B cell (primary cell): Measurements from ENCODE around the gene ZEB1. TPM values are rescaled to one million over a fixed set of nuclear protein-coding genes. Genes with fewer than 3 reads are reported as not detected.

Experiments used
- ATAC-seq: fragments of 200-7000 bp; cut with Tn5 transposase; one replicate; pipeline ENCODE4 v1.10.0; 2021; ENCODE audit warnings: low read depth, mild to moderate bottlenecking, moderate number of reproducible peaks, moderate library complexity
- CTCF ChIA-PET: fragments of 350-600 bp; sonication (Branson Sonifier 250); formaldehyde crosslinking; loops from one replicate; lab custom pipeline; 2021; ENCODE audit warnings: antibody characterized with exemption, inconsistent platforms; lab: Charles Lee
- POLR2A ChIA-PET: fragments of 350-600 bp; sonication (Branson Sonifier 250); formaldehyde crosslinking; loops from one replicate; lab custom pipeline; 2021; ENCODE audit warnings: antibody characterized with exemption; lab: Charles Lee
- DNase-seq: peaks from one replicate; pipeline ENCODE4 v3.0.0; 2013
- H2AFZ ChIP-seq: 2 replicates; pipeline ENCODE4 v1.6.1; 2012; ENCODE audit warnings: mild to moderate bottlenecking, low read depth, low read length; ENCODE audit not compliant: insufficient read depth, poor library complexity, severe bottlenecking
- H3K27ac ChIP-seq, 2 donors: 1 replicate in 1 of 2; 2 replicates in 1 of 2; pipeline ENCODE4 v1.5.1; 2012 to 2013; ENCODE audit warnings: low read length in 2 of 2, mild to moderate bottlenecking in 2 of 2, moderate library complexity in 1 of 2
- H3K27me3 ChIP-seq, 4 experiments: fragments of 200-600 bp in 1 of 4; sonication (generic) in 1 of 4; replicated peaks in 1 of 4; 1 replicate in 2 of 4; 2 replicates in 2 of 4; pipeline versions ENCODE4 v1.6.1 to v1.7.0; 2013 to 2016; ENCODE audit warnings: low read length in 3 of 4, mild to moderate bottlenecking in 2 of 4, mixed read lengths in 1 of 4, moderate library complexity in 1 of 4; ENCODE audit not compliant: insufficient read depth in 4 of 4, control insufficient read depth in 3 of 4; ENCODE audit errors: control extremely low read depth in 1 of 4
- H3K36me3 ChIP-seq, 2 experiments: replicated peaks in 1 of 2; 1 replicate in 1 of 2; 2 replicates in 1 of 2; pipeline versions ENCODE4 v1.6.1 to v1.7.1; 2013; ENCODE audit warnings: low read length in 1 of 2; ENCODE audit not compliant: insufficient read depth in 2 of 2, control insufficient read depth in 1 of 2; ENCODE audit errors: control extremely low read depth in 1 of 2, extremely low read depth in 1 of 2
- H3K4me1 ChIP-seq, 2 donors: fragments of 200-600 bp in 1 of 2; sonication (generic) in 1 of 2; 1 replicate in 1 of 2; 2 replicates in 1 of 2; pipeline versions ENCODE4 v1.5.1 to v1.6.1; 2013 to 2017; ENCODE audit warnings: low read length in 2 of 2; ENCODE audit not compliant: control insufficient read depth in 2 of 2, insufficient read depth in 2 of 2
- H3K4me2 ChIP-seq: replicated peaks from 2 replicates; pipeline ENCODE3; 2012; ENCODE audit warnings: mild to moderate bottlenecking, low read depth, low read length; ENCODE audit not compliant: poor library complexity, severe bottlenecking
- H3K4me3 ChIP-seq, 5 experiments: fragments of 200-600 bp in 1 of 5; sonication (generic) in 1 of 5; 1 replicate in 3 of 5; 2 replicates in 2 of 5; pipeline versions ENCODE4 v1.5.1 to v1.7.0; 2011 to 2016; ENCODE audit warnings: low read length in 4 of 5, mild to moderate bottlenecking in 4 of 5, low read depth in 2 of 5, control low read depth in 1 of 5, moderate library complexity in 1 of 5; ENCODE audit not compliant: insufficient read depth in 1 of 5; ENCODE audit errors: control extremely low read depth in 1 of 5, extremely low read depth in 1 of 5
- H3K79me2 ChIP-seq: fragments of 200-600 bp; sonication (generic); one replicate; pipeline ENCODE4 v1.6.0; 2016; ENCODE audit warnings: low read length; ENCODE audit not compliant: control insufficient read depth, insufficient read depth
- H3K9ac ChIP-seq: fragments of 200-600 bp; sonication (generic); 2 replicates; pipeline ENCODE4 v1.6.1; 2017; ENCODE audit warnings: mild to moderate bottlenecking, low read length, moderate library complexity
- H3K9me3 ChIP-seq, 3 donors: one replicate each; pipeline versions ENCODE4 v1.6.1 to v1.7.1; 2013; ENCODE audit warnings: low read length in 2 of 3; ENCODE audit not compliant: control insufficient read depth in 2 of 3, insufficient read depth in 1 of 3; ENCODE audit errors: control extremely low read depth in 1 of 3
- H4K20me1 ChIP-seq: 2 replicates; pipeline ENCODE4 v1.6.0; 2012; ENCODE audit warnings: mild to moderate bottlenecking, low read length; ENCODE audit not compliant: insufficient read depth, control insufficient read depth, poor library complexity, severe bottlenecking
- H3K27ac Mint-ChIP-seq: one replicate; pipeline ENCODE4 v1.8.0; 2021; ENCODE audit warnings: mixed read lengths
- H3K27me3 Mint-ChIP-seq: one replicate; pipeline ENCODE4 v1.8.0; 2021; ENCODE audit warnings: mixed read lengths
- H3K4me1 Mint-ChIP-seq: one replicate; pipeline ENCODE4 v1.8.0; 2021; ENCODE audit warnings: mixed read lengths
- H3K4me3 Mint-ChIP-seq: one replicate; pipeline ENCODE4 v1.8.0; 2021; ENCODE audit warnings: mixed read lengths
- H3K9me3 Mint-ChIP-seq: one replicate; pipeline ENCODE4 v1.8.0; 2022; ENCODE audit warnings: mixed read lengths; ENCODE audit not compliant: insufficient read depth
- CTCF ChIP-seq: fragments of 200-600 bp; IDR thresholded peaks from one replicate; pipeline ENCODE4 v1.8.0; 2022; ENCODE audit warnings: antibody characterized with exemption, mild to moderate bottlenecking
- EZH2 ChIP-seq: IDR thresholded peaks from 2 replicates; pipeline ENCODE4 v1.6.1; 2012; ENCODE audit warnings: borderline replicate concordance, low read depth, mild to moderate bottlenecking, moderate library complexity, low read length; ENCODE audit not compliant: insufficient read depth, poor library complexity, severe bottlenecking
- WGBS: methylation state at CpG from one replicate; pipeline ENCODE4 v1.1.5; 2013; ENCODE audit warnings: missing lambda C conversion rate; ENCODE audit not compliant: insufficient coverage; 5-methylcytosine and 5-hydroxymethylcytosine counted together
- intact Hi-C: fragments of 100-400 bp; cut with micrococcal nuclease; formaldehyde crosslinking; loops from one replicate; pipeline ENCODE4 v1.10.0; 2022
- polyA plus RNA-seq: library from polyadenylated mRNA; depleted of rRNA; stranded (reverse); fragments of >200 nt; gene quantifications from 2 replicates; pipeline ENCODE4 v1.2.3, GENCODE V29; 2012
- total RNA-seq, 2 donors: library from RNA; stranded (reverse); fragments of 120-200 nt in 1 of 2; gene quantifications; 1 replicate in 1 of 2; 2 replicates in 1 of 2; pipeline versions ENCODE4 v1.2.3 to v1.2.4, GENCODE V29; 2013 to 2022

ZEB1 gene
- total and polyA plus RNA-seq, 2 donors (not counting 1 experiment from before 2014, with no cell fraction given) = 11.2 to 96.7 TPM

- CTCF ChIA-PET = no interaction called here
- H3K27ac ChIP-seq = no peak overlapping the region
- no peaks in the 10 kb centered on the region for H3K9me3 Mint-ChIP-seq
Observed at GRCh38 chr10:31343009-31343408, 24.0 kb downstream of the ZEB1 start.

DNA sequence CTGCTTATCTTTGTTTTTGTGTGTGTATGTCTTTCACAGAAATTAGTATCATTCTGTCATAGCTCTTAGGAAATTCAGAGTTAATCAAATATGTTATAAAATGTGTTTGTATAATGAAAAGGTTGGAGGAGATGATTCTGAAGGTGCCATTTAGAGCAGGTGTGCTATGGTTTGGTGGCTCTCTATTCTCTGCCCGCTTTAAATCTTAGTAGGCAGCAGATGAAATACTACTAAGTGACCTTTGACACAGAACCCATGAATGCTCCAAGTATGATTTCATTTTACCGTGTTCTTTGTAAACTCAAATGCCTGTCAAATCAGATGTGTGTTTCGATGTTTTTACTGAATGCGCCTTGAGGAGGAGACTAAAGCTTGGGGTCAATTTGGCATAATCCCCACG is 24.5 kb downstream of the ZEB1 start:
- WGBS = 93% methylated on average over 2 of the region's 5 CpGs
- Histone ChIP-seq H3K27ac (no peak overlapping the region), H3K4me3 (no peak overlapping the region), H3K36me3 (no peaks in the 10 kb centered on the region), H3K9ac (no peak overlapping the region), H3K27me3 (no peaks in the 10 kb centered on the region), H3K4me1 (peaks cover 10 to 25% of the 10 kb centered on the region in 2 donors), H3K4me2 (no peak overlapping the region), H3K9me3 (no peaks in the 10 kb centered on the region), H4K20me1 (peaks cover 54% of the 10 kb centered on the region), H2AFZ (no peak overlapping the region), H3K79me2 (peaks cover 96% of the 10 kb centered on the region)
- intact Hi-C loops = no loop called here
- DNase-seq (no peak), ATAC-seq (no peak)
- no peaks in the 10 kb centered on the region for H3K9me3 Mint-ChIP-seq
- TF ChIP-seq CTCF = no peak
- TF ChIP-seq EZH2 = no peak
- POLR2A ChIA-PET = no interaction called here
- CTCF ChIA-PET = no interaction called here
- H3K27ac Mint-ChIP-seq = no peak overlapping the region
- no peak overlapping the region for H3K4me3 Mint-ChIP-seq
- peaks cover 28% of the 10 kb centered on the region for H3K4me1 Mint-ChIP-seq
- H3K27me3 Mint-ChIP-seq = no peaks in the 10 kb centered on the region

More at GRCh38 chr10:31343009-31343408, 24.0 kb downstream of the ZEB1 start:
- Histone ChIP-seq H3K4me2 (no peak overlapping the region), H3K9me3 (no peaks in the 10 kb centered on the region), H3K4me1 (peaks cover 7 to 23% of the 10 kb centered on the region in 2 donors), H3K36me3 (no peaks in the 10 kb centered on the region), H4K20me1 (peaks cover 59% of the 10 kb centered on the region), H2AFZ (no peak overlapping the region), H3K9ac (no peak overlapping the region), H3K4me3 (no peak overlapping the region), H3K27me3 (no peaks in the 10 kb centered on the region), H3K79me2 (peaks cover 96% of the 10 kb centered on the region)
- intact Hi-C loops = no loop called here
- no peak for TF ChIP-seq EZH2
- no peak for TF ChIP-seq CTCF
- no peak overlapping the region for H3K4me3 Mint-ChIP-seq
- WGBS = no CpG with 5 or more reads among the region's 3 CpGs
- POLR2A ChIA-PET = no interaction called here
- no peaks in the 10 kb centered on the region for H3K27me3 Mint-ChIP-seq
- peaks cover 26% of the 10 kb centered on the region for H3K4me1 Mint-ChIP-seq
- DNase-seq (no peak), ATAC-seq (no peak)
- H3K27ac Mint-ChIP-seq = no peak overlapping the region
